NAMALWA (cell line): ENCODE measurements around the gene CLEC2A.
A peak's percentile ranks its signal among the peaks of the same experiment; 100 is the strongest.
"Not testable (repeated sequence)": the region's sequence is repeated elsewhere in the genome, so short reads cannot be mapped to it uniquely, and the experiment has no call there.

ENCODE experiments used
- DNase-seq: peaks from one replicate; pipeline ENCODE4 v3.0.0-alpha.2; 2015; ENCODE audit warnings: low spot score

CLEC2A gene

GRCh38 chr12:9932270-9932669 lies at the start of gene CLEC2A:
TSS of gene CLEC2A (minus strand) at chr12:9932370. CDS start at chr12:9932329, 41 bp downstream.
- DNase-seq: no peak

- DNase-seq: no peak
Measured at GRCh38 chr12:9980126-9980525, 48.0 kb upstream of the CLEC2A start.

- DNase-seq: no peak
Measured at GRCh38 chr12:9977916-9978315, 45.7 kb upstream of the CLEC2A start.

GRCh38 chr12:9976626-9977025 lies 44.5 kb upstream of the CLEC2A start:
- not testable (repeated sequence) for DNase-seq

- no peak for DNase-seq
Measured at GRCh38 chr12:9975614-9976013, 43.4 kb upstream of the CLEC2A start.

- not testable (repeated sequence) for DNase-seq
Measured at GRCh38 chr12:9974731-9975130, 42.6 kb upstream of the CLEC2A start.

GRCh38 chr12:9973949-9974348 lies 41.8 kb upstream of the CLEC2A start:
- DNase-seq: no peak

- no peak for DNase-seq
Measured at GRCh38 chr12:9971181-9971580, 39.0 kb upstream of the CLEC2A start, which contains the start of gene CLEC12A. TSS of gene CLEC12A (plus strand) at chr12:9971409. CDS start at chr12:9971597, 188 bp downstream.

- DNase-seq: no peak
Measured at GRCh38 chr12:9969673-9970072, 37.5 kb upstream of the CLEC2A start.

GRCh38 chr12:9961901-9962300 lies 29.7 kb upstream of the CLEC2A start:
- DNase-seq: no peak

- DNase-seq: no peak
Measured at GRCh38 chr12:9961106-9961505, 28.9 kb upstream of the CLEC2A start.

GRCh38 chr12:9960590-9960989 lies 28.4 kb upstream of the CLEC2A start:
- DNase-seq: no peak

- no peak for DNase-seq
Measured at GRCh38 chr12:9957834-9958233, 25.7 kb upstream of the CLEC2A start.

- not testable (repeated sequence) for DNase-seq
Measured at GRCh38 chr12:9952954-9953729, 21.0 kb upstream of the CLEC2A start.

GRCh38 chr12:9951026-9951675 lies 19.0 kb upstream of the CLEC2A start:
- DNase-seq: no peak

- peak; percentile 33 for DNase-seq
Measured at GRCh38 chr12:9948606-9949296, 16.6 kb upstream of the CLEC2A start.

- no peak for DNase-seq
Measured at GRCh38 chr12:9947674-9948073, 15.5 kb upstream of the CLEC2A start.

GRCh38 chr12:9944391-9944790 lies 12.2 kb upstream of the CLEC2A start:
- no peak for DNase-seq

- no peak for DNase-seq
Measured at GRCh38 chr12:9943240-9943639, 11.1 kb upstream of the CLEC2A start.

- DNase-seq: no peak
Measured at GRCh38 chr12:9941838-9942237, 9.7 kb upstream of the CLEC2A start.

GRCh38 chr12:9940375-9940774 lies 8.2 kb upstream of the CLEC2A start:
- DNase-seq: peak; percentile 52

- DNase-seq: no peak
Measured at GRCh38 chr12:9936591-9936990, 4.4 kb upstream of the CLEC2A start.

GRCh38 chr12:9935026-9935425 lies 2.9 kb upstream of the CLEC2A start:
- no peak for DNase-seq
